GM23248 (cell line): Measurements from ENCODE around the gene CELA3A. TPM values are rescaled to one million over a fixed set of nuclear protein-coding genes. Genes with fewer than 3 reads are reported as not detected.

Source experiments
- DNase-seq: peaks from one replicate; pipeline ENCODE4 v3.0.0-alpha.2; 2015
- H2AFZ ChIP-seq: fragments of 200-600 bp; sonication (generic); 2 replicates; pipeline ENCODE4 v1.6.1; 2016; ENCODE audit warnings: antibody characterized with exemption
- H3F3A ChIP-seq: fragments of 200-600 bp; sonication (generic); 2 replicates; pipeline ENCODE4 v1.6.1; 2016; ENCODE audit warnings: mild to moderate bottlenecking, antibody characterized with exemption, mixed run types; ENCODE audit not compliant: insufficient read depth
- H3K27ac ChIP-seq: fragments of 200-600 bp; sonication (generic); 2 replicates; pipeline ENCODE4 v1.5.1; 2016; ENCODE audit warnings: mild to moderate bottlenecking
- H3K27me3 ChIP-seq: fragments of 200-600 bp; sonication (generic); replicated peaks from 2 replicates; pipeline ENCODE4 v1.6.1; 2016; ENCODE audit warnings: mild to moderate bottlenecking; ENCODE audit not compliant: insufficient read depth
- H3K36me3 ChIP-seq: fragments of 200-600 bp; sonication (generic); 2 replicates; pipeline ENCODE4 v1.6.1; 2016; ENCODE audit warnings: low read depth, mild to moderate bottlenecking
- H3K4me1 ChIP-seq: fragments of 200-600 bp; sonication (generic); 2 replicates; pipeline ENCODE4 v1.6.1; 2016; ENCODE audit warnings: mild to moderate bottlenecking; ENCODE audit not compliant: insufficient read depth
- H3K4me2 ChIP-seq: fragments of 200-600 bp; sonication (generic); one replicate; pipeline ENCODE4 v1.6.1; 2016; ENCODE audit warnings: mild to moderate bottlenecking; ENCODE audit not compliant: unreplicated experiment
- H3K4me3 ChIP-seq: fragments of 200-600 bp; sonication (generic); 2 replicates; pipeline ENCODE4 v1.5.1; 2016; ENCODE audit warnings: mild to moderate bottlenecking
- H3K79me2 ChIP-seq: fragments of 200-600 bp; sonication (generic); 2 replicates; pipeline ENCODE4 v1.6.1; 2016; ENCODE audit warnings: mild to moderate bottlenecking; ENCODE audit not compliant: insufficient read depth
- H3K9ac ChIP-seq: fragments of 200-600 bp; sonication (generic); 2 replicates; pipeline ENCODE4 v1.6.1; 2016; ENCODE audit warnings: mild to moderate bottlenecking
- H3K9me2 ChIP-seq: fragments of 200-600 bp; sonication (generic); 2 replicates; pipeline ENCODE4 v1.6.1; 2016; ENCODE audit warnings: mixed run types, mild to moderate bottlenecking, moderate library complexity; ENCODE audit not compliant: insufficient read depth
- H3K9me3 ChIP-seq: fragments of 200-600 bp; sonication (generic); one replicate; pipeline ENCODE4 v1.6.1; 2017; ENCODE audit warnings: low read depth
- H4K20me1 ChIP-seq: fragments of 200-600 bp; sonication (generic); 2 replicates; pipeline ENCODE4 v1.6.0; 2016; ENCODE audit not compliant: insufficient read depth
- EZH2 ChIP-seq: fragments of 200-600 bp; sonication (generic); IDR thresholded peaks from 2 replicates; pipeline ENCODE4 v1.6.1; 2018; ENCODE audit warnings: antibody characterized with exemption, mild to moderate bottlenecking; ENCODE audit not compliant: insufficient read depth, poor library complexity, severe bottlenecking
- EZH2phosphoT487 ChIP-seq: fragments of 200-600 bp; sonication (generic); IDR thresholded peaks from 2 replicates; pipeline ENCODE4 v1.6.1; 2018; ENCODE audit warnings: antibody characterized with exemption, moderate library complexity, mild to moderate bottlenecking, low read depth; ENCODE audit not compliant: insufficient read depth
- WGBS, 2 experiments: methylation state at CpG; one replicate each; pipeline ENCODE4 v1.1.6; 2015 to 2017; ENCODE audit warnings: low lambda C conversion rate in 2 of 2, low coverage in 1 of 2; ENCODE audit errors: missing lambda C conversion rate in 2 of 2; 5-methylcytosine and 5-hydroxymethylcytosine counted together
- in situ Hi-C: fragments of 300-500 bp; cut with MboI; formaldehyde crosslinking; loops from 2 replicates; pipeline ENCODE4 v1.15.0; 2020
- polyA plus RNA-seq: library from polyadenylated mRNA; unstranded; fragments of >200 nt; fragmentation: Nextera tagmentation; extraction: Ambion mirVana; gene quantifications from 2 replicates; pipeline ENCODE4 v1.2.1, GENCODE V29; 2016
- small RNA-seq: library from RNA; depleted of rRNA; stranded (forward); fragments of <200 nt; gene quantifications from one replicate; pipeline ENCODE3, GENCODE V24; 2014; ENCODE audit warnings: low read depth, low replicate concordance
- total RNA-seq: library from RNA; depleted of rRNA; stranded (reverse); fragments of >200 nt; shearing (Covaris generic); gene quantifications from 2 replicates; pipeline ENCODE4 v1.2.3, GENCODE V29; 2014; rRNA removed

CELA3A gene
- total and polyA plus RNA-seq, 2 experiments from 2014 or later = not detected

DNA sequence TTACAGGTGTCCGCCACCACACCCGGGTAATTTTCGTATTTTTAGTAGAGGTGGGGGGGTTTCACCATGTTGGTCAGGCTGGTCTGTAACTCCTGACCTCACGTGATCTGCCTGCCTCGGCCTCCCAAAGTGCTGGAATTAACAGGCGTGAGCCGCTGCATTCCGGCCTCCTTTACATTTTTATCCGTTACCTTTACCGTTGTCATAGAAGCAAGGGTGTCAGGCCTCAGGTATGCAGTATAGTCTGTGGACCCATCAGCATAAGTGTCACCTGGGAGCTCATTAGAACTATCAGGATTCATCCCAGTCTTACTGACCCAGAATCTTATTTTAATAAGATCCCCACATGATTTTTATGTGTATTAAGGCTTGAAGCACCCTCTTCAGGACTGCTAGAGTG lies 56.4 kb downstream of the CELA3A start:
- H3K79me2 ChIP-seq = peaks cover 96% of the 10 kb centered on the region
- H3K27me3 ChIP-seq = no peaks in the 10 kb centered on the region
- peaks cover 32% of the 10 kb centered on the region for H3K4me1 ChIP-seq
- H3K4me3 ChIP-seq = no peak overlapping the region
- no peaks in the 10 kb centered on the region for H3K9me3 ChIP-seq
- H3K9ac ChIP-seq = no peak overlapping the region
- H3K9me2 ChIP-seq = no peaks in the 10 kb centered on the region
- in situ Hi-C loops = no loop called here
- no peak overlapping the region for H2AFZ ChIP-seq
- DNase-seq = no peak
- peaks cover 3% of the 10 kb centered on the region; the same call in 1 of the 2 replicates for H3K36me3 ChIP-seq
- WGBS, 2 experiments = 93 to 94% methylated on average over 10 of the region's 10 CpGs
- H3K27ac ChIP-seq = 0 out of 2 replicates have a peak overlapping the region, but pooled peaks have one; percentile 0
- H3F3A ChIP-seq = peaks cover 48% of the 10 kb centered on the region
- H4K20me1 ChIP-seq = peaks cover 79% of the 10 kb centered on the region
- H3K4me2 ChIP-seq = no peak overlapping the region
- TF ChIP-seq EZH2 (no peak), EZH2phosphoT487 (no peak)

Small RNAs within 50 kb of the gene (small RNA-seq; reads per million reads assigned to genes)
- not detected for gene RN7SL186P
- gene RN7SL386P = not detected
- not detected for gene RNU6-1022P
- not detected for gene RNU6-776P

Other genes with a start within 250 kb of the CELA3A start
- 34.3 and 43.0 TPM in 2 replicates for gene USP48, start 218.5 kb upstream of the CELA3A start, total RNA-seq
- gene USP48, start 218.5 kb upstream of the CELA3A start, polyA plus RNA-seq = 52.6 and 60.4 TPM in 2 replicates
- not detected in 2 replicates for gene LDLRAD2, start 189.4 kb upstream of the CELA3A start, total RNA-seq
- 8.5 and 13.2 TPM in 2 replicates for gene LDLRAD2, start 189.4 kb upstream of the CELA3A start, polyA plus RNA-seq
- 407 and 458 TPM in 2 replicates for gene HSPG2, start 64.3 kb upstream of the CELA3A start, total RNA-seq
- gene HSPG2, start 64.3 kb upstream of the CELA3A start, polyA plus RNA-seq = 123 and 126 TPM in 2 replicates
- gene CELA3B, start 24.6 kb upstream of the CELA3A start, total RNA-seq = not detected in 2 replicates
- not detected in 2 replicates for gene CELA3B, start 24.6 kb upstream of the CELA3A start, polyA plus RNA-seq
- 403 and 420 TPM in 2 replicates for gene CDC42, start 51.1 kb downstream of the CELA3A start, total RNA-seq
- 159 TPM in 2 replicates for gene CDC42, start 51.1 kb downstream of the CELA3A start, polyA plus RNA-seq
- 0.13 and 0.32 TPM in 2 replicates for gene WNT4, start 141.4 kb downstream of the CELA3A start, total RNA-seq
- 0.05 TPM in 1 of 2 replicates, not detected in the other for gene WNT4, start 141.4 kb downstream of the CELA3A start, polyA plus RNA-seq